HT1080 (cell line): ENCODE results near the gene ZFAND6. TPM values are rescaled to one million over a fixed set of nuclear protein-coding genes. Genes with fewer than 3 reads are reported as not detected.

Experiments used
- DNase-seq: peaks from one replicate; pipeline ENCODE4 v3.0.0-alpha.2; 2015; ENCODE audit warnings: low read depth
- total RNA-seq: library from RNA; depleted of rRNA; stranded (reverse); fragments of >200 nt; shearing (Covaris generic); gene quantifications from 2 replicates; pipeline ENCODE4 v1.2.3, GENCODE V29; 2014

Gene ZFAND6
- total RNA-seq, 1 experiment from 2014 or later: 173 TPM

DNA sequence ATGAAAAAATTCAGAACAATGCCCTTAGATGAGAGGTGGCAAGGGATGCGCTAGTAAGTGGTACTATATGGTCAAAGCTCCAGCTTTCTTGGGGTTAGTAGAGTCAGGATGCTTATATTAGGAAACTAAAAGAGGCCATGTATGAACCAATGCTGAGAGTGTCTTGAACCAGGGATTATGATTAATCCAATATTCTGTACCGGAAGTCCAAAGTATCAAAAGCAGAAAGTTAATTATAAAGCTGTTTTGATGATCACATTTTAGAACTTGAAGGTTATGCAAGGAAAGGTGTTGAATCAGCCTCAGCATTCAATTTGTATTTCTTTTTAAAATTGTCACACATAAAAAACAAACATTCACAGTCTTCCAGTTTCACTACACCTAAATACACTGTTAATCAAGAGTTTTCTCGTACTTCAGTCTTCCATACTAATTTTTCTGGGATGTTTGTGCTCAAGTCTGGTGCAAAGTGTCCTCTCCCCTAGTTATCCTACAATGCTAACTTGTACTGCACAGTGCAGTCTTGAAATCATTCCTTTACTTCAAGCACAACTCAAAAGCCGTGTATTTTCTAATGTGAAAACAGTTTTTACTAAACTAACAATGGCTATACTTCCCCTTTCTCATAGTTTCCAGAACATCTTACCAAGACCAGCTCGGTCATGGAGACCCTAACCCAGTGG, 82.6 kb downstream of the ZFAND6 start:
- DNase-seq: no peak

- DNase-seq: no peak
Measured at GRCh38 chr15:80142646-80143045, 83.2 kb downstream of the ZFAND6 start.

- no peak for DNase-seq
Measured at GRCh38 chr15:80151148-80151547, 91.7 kb downstream of the ZFAND6 start.

- no peak for DNase-seq
Measured at GRCh38 chr15:80151576-80151975, 92.1 kb downstream of the ZFAND6 start.

DNA sequence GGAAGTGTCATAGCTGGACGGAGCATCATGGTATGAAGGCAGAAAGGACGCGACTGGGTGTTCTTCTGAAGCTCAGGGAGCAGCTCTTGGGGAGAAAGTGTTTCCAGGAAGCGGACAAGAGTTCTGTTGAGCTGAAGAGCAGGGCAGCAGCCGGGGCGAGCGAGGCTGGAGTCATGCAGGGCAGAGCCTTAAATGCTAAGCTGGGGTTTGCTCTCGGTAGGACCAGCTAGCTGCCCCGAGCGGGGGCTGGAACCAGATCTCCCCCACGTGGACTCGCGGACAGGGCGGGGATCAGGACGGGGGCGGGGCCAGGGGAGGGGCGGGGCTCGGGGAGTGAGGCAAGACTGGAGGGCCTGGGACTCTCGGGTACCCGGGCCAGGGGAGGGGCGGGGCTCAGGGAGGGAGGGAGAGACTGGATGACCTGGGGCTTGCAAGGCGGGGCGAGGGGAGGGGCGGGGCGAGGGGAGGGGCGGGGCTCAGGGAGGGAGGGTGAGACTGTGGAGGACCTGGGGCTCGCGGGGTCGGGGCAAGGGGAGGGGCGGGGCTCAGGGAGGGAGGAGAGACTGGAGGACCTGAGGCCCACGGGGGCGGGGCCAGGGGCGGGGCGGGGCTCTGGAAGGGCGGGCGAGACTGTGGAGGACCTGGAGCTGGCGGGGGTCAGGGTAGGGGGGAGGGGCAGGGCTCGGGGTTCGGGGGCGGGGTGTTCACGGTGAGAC, 92.9 kb downstream of the ZFAND6 start:
- peak; percentile 69 for DNase-seq

- peak; percentile 49 for DNase-seq
Measured at GRCh38 chr15:80152896-80153876, 93.7 kb downstream of the ZFAND6 start, which contains the start of gene FAH. Gene FAH (plus strand): TSS chr15:80152999. CDS start chr15:80153055, 56 bp downstream.

DNA sequence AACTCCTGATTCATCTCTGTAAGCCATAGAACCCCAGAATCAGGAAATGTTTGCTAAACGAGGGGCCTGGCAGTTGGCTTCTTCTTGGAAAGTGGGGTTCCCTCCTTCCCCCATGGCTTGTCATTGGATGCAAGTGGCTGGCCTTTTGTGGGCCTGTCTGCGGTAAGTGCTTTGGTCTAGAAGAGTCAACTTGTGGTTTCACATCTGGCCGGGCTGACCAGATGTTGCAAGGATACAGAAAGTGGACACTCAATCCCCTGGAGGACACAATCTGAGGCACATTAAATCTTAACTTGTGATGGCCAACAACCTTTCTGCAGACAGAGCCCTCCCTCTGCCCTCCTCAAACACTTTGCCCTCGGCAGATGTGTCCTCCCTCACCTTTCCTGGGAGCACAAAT, 94.4 kb downstream of the ZFAND6 start:
- no peak for DNase-seq

- DNase-seq: no peak
Measured at GRCh38 chr15:80154336-80154735, 94.9 kb downstream of the ZFAND6 start.

DNA sequence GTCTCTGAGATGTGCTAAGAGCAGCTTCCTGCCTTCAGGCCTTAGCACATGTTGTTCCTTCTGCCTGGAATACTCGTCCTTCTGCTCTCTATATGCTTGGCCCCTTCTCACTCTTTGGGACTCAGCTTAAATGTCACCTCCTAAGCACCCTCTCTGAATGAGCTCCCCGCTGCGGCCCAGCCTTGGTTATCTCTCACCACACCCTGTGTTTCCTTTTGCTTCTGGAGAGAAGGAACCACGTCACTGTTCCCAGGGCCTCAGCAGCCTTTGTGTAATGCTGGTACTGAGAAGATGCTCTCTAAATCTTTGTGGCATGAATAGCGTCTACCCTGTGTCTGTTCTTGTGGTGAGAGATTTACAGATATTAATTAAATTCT, 95.5 kb downstream of the ZFAND6 start:
- DNase-seq: no peak

- DNase-seq: peak; percentile 84
Measured at GRCh38 chr15:80155378-80156175, 96.1 kb downstream of the ZFAND6 start.

GRCh38 chr15:80156176-80156720, 96.8 kb downstream of the ZFAND6 start:
- no peak for DNase-seq

DNA sequence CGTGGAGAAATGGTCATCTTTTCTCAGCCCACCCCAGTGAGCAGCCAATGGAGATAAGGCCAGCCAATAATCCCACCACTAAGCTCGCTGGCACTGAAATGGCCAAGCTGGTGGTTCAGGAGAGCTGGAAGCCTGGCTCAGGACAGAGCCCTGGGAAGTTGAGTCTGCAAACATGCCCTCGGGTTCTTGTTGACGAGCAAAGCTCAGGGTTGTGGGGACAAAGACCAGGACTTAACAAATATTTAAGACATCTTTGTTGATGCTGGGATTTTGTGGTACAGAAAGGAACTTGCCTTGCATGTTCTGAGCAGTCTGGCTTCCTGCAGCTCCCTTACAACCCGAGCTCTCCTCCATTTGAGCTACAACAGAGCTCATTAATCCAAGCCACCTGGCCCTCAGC, 97.7 kb downstream of the ZFAND6 start:
- no peak for DNase-seq

- DNase-seq: no peak
Measured at GRCh38 chr15:80159301-80159700, 99.8 kb downstream of the ZFAND6 start.

DNA sequence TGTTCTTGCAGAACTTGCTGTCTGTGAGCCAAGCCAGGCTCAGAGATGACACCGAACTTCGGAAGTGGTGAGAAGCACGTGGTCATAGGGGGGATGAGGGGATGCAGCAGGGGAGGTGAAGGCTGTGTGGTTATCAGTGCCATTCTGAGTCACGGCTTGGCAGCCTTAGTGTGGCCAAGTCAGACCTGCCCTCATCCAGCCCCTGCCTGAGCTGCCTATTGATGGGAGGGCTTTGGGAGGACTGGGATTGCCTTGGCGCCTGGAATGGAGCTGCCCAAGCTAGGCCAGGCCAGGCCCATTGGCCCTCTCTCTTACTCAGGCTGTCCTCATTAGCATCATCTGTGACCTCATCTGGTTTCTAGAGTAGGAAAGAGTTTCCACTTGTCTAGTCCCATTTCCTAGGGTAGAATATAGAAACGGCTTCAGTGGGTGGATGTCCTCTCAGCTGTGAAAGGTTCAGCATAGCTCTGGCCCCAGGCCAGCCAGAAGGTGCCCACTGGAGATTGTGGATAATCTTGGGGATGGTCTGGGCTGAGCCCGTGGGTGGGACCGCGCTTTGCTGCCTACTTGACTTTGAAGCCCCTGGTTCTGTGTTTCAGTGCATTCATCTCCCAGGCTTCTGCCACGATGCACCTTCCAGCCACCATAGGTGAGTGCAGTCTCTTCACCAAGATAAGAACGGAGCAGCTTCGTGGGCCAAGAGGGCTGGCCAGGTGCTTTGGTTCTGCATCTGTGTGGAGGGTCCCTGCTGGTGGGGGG, 100.5 kb downstream of the ZFAND6 start:
- peak; percentile 99 for DNase-seq

DNA sequence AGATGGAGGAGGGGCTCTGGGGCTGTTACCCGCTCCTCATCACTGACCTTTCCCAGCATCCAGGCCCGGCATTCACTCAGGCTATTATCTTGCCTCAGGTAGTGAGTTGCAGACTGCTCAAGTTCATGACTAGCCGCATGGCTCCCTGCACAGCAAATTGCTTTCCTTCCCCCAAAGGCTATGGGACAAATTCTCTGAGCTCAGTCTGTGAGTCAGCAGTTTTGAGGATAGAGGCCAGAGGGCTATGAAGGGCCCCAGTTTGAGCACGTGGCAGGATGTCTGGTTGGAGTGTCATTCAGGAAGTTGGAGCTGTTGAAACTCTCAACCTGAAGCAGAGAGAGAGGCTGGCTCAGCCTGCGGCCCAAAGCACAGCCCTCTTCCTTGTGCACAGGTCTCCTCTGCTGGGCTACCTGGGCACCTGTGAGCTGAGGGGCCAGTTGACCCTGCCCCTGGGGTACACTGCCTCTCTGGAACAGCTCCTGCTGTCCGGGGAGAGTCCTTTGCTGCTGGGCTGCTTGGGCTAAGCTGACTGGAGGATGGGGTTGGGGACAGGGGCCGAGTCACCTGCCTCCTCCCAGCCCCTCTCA, 101.2 kb downstream of the ZFAND6 start:
- DNase-seq: peak; percentile 94

DNA sequence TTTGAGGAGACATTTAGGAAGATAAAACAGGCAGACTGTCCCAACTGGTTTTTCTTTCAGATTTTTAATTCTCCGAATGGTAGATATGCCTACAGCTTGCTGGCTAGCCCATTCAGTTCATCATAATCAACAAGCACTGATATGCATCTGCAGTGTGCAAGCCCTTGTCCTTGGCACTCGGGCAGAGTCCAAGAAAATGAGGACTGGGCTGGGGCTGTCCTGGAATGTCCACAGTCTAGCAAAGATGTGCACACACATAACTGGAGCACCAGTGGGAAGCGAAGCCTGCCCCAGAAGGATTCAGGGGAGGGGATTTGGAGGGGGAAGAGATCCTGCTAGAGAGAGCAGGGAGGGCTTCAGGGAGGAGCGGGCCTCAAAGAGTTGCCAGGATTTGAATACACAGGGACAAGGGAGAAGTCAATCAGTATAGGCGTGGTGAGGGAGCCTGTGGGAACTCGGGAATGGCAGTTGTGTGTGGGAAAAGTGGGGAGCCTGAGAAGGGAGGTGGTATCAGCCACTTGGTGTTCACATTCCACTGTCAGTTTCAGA, 102.1 kb downstream of the ZFAND6 start:
- no peak for DNase-seq

- no peak for DNase-seq
Measured at GRCh38 chr15:80162059-80162554, 102.6 kb downstream of the ZFAND6 start.

GRCh38 chr15:80163217-80163616, 103.7 kb downstream of the ZFAND6 start:
- no peak for DNase-seq

GRCh38 chr15:80163897-80164296, 104.4 kb downstream of the ZFAND6 start:
- no peak for DNase-seq
